Measurements from ENCODE around the gene DHDDS. TPM values are rescaled to one million over a fixed set of nuclear protein-coding genes. Genes with fewer than 3 reads are reported as not detected.

The DHDDS gene
- total RNA-seq, 2 donors from 2014 or later, result 55.7 to 56.6 TPM

DNA sequence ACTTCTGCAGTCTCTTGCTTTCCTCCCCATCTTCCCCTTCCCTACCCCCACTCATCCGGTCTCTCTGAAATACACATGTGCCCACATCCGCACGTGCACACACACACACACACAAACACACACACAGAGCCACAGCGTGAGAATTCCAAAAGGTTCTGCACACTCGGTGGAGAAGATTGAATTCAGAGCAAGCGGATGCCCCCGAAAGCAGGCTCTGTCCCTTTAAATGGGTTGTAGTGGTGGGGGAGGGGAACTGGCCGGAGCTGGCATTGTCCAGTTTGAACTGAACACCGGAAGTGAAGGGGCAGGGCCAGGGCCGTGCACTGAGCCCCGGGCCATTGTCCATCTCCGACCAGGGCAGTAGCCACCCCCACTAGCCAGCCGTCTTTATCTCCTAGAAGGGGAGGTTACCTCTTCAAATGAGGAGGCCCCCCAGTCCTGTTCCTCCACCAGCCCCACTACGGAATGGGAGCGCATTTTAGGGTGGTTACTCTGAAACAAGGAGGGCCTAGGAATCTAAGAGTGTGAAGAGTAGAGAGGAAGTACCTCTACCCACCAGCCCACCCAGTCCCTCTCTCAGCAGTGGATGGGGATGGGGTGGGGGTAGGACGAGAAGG lies 22.8 kb upstream of the DHDDS start:
- H3K9me3 Mint-ChIP-seq, result no peaks in the 10 kb centered on the region
- H3K4me1 Mint-ChIP-seq, result peaks cover 7% of the 10 kb centered on the region
- no peaks in the 10 kb centered on the region for H3K36me3 Mint-ChIP-seq (ENCODE audit: low read depth)
- peaks cover 50% of the 10 kb centered on the region for H3K27me3 Mint-ChIP-seq
- H3K27ac Mint-ChIP-seq, result no peak overlapping the region
- H3K4me3 Mint-ChIP-seq, result peak overlapping the region; percentile 30
- no peak for ATAC-seq (replicated peaks)

GRCh38 chr1:26410706-26411623 lies 21.2 kb upstream of the DHDDS start, which contains the start of gene LIN28A:
TSS of gene LIN28A (plus strand) at chr1:26410817. CDS start at chr1:26410892, 75 bp downstream.
- Mint-ChIP-seq H3K4me1 (peaks cover 7% of the 10 kb centered on the region), H3K27ac (no peak within 1 kb of the TSS), H3K9me3 (no peaks in the 10 kb centered on the region), H3K4me3 (no peak within 1 kb of the TSS), H3K36me3 (ENCODE audit: low read depth) (no peaks in the 10 kb centered on the region), H3K27me3 (peaks cover 55% of the 10 kb centered on the region)
- no peak for ATAC-seq (replicated peaks)

- Mint-ChIP-seq H3K4me3 (no peak overlapping the region), H3K4me1 (peaks cover 7% of the 10 kb centered on the region), H3K9me3 (no peaks in the 10 kb centered on the region), H3K36me3 (ENCODE audit: low read depth) (no peaks in the 10 kb centered on the region), H3K27me3 (peaks cover 50% of the 10 kb centered on the region), H3K27ac (no peak overlapping the region)
- ATAC-seq (replicated peaks), result no peak
Measured at GRCh38 chr1:26411624-26412074, 20.5 kb upstream of the DHDDS start.

DNA sequence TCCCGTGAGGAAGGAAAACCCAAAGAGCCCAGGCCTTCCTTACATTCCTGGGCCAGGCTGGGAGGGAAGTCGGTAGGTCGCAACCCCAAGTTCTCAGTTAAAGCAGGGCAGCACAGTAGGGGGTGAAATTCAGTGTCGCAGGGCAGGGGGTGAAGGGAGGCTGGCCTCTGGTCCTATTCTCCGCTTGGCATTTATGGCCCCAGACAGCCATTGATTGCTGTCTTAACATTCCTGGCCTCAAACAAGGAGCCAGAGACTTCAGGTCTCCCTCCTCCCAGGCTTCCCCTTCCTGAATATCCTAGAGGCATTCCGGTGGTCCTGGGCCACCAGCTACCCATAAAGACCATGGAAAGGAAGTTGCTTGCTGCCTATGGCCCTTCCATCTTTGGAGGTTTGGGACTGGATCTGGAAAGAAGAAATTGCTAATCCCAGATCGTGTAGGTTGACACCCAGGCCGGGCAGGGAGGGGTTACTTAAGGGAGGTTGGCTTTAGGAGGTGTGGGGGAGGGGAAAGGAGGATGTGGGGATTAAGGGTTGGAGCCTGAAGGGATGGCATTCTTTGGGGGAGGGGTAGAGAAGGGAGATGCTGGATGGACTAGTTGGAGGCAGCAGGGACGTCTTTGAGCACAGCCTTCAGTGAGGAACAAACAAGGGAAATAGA lies 19.8 kb upstream of the DHDDS start:
- Mint-ChIP-seq H3K4me3 (no peak overlapping the region), H3K9me3 (no peaks in the 10 kb centered on the region), H3K36me3 (ENCODE audit: low read depth) (no peaks in the 10 kb centered on the region), H3K27me3 (peaks cover 50% of the 10 kb centered on the region), H3K4me1 (peaks cover 7% of the 10 kb centered on the region), H3K27ac (no peak overlapping the region)
- no peak for ATAC-seq (replicated peaks)

DNA sequence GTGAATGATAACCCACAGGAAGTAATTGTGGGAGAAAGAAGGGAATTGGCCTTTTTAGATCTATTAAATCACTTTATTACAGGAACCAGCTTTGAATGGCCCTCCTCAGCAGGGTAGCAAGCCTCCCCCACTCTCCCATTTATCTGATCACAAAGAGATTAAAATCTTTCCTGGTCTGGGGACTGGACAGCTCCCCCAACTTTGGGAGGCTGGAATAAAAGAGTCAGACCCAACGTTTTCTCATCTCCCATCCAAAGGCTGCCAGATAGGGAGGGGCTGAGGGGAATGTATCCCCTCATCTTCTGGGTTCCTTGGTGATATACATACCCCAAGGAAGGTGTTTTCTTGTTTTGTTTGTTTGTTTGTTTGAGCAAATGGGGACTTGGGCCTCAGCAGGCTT lies 19.1 kb upstream of the DHDDS start:
- Mint-ChIP-seq H3K4me3 (no peak overlapping the region), H3K9me3 (no peaks in the 10 kb centered on the region), H3K36me3 (ENCODE audit: low read depth) (no peaks in the 10 kb centered on the region), H3K27ac (no peak overlapping the region), H3K4me1 (peaks cover 7% of the 10 kb centered on the region), H3K27me3 (peaks cover 50% of the 10 kb centered on the region)
- ATAC-seq (replicated peaks), result no peak

GRCh38 chr1:26417111-26417759 lies 14.9 kb upstream of the DHDDS start:
- Mint-ChIP-seq H3K36me3 (ENCODE audit: low read depth) (no peaks in the 10 kb centered on the region), H3K27ac (no peak overlapping the region), H3K9me3 (no peaks in the 10 kb centered on the region), H3K4me1 (no peaks in the 10 kb centered on the region), H3K27me3 (peaks cover 29% of the 10 kb centered on the region), H3K4me3 (no peak overlapping the region)
- peak; percentile 100 for ATAC-seq (replicated peaks)

- Mint-ChIP-seq H3K4me3 (no peak overlapping the region), H3K27ac (no peak overlapping the region), H3K36me3 (ENCODE audit: low read depth) (no peaks in the 10 kb centered on the region), H3K4me1 (no peaks in the 10 kb centered on the region), H3K9me3 (no peaks in the 10 kb centered on the region), H3K27me3 (peaks cover 16% of the 10 kb centered on the region)
- ATAC-seq (replicated peaks), result no peak
Measured at GRCh38 chr1:26418865-26419349, 13.2 kb upstream of the DHDDS start.

- H3K27me3 Mint-ChIP-seq, result peaks cover 10% of the 10 kb centered on the region
- H3K27ac Mint-ChIP-seq, result no peak overlapping the region
- H3K36me3 Mint-ChIP-seq (ENCODE audit: low read depth), result no peaks in the 10 kb centered on the region
- no peaks in the 10 kb centered on the region for H3K9me3 Mint-ChIP-seq
- no peaks in the 10 kb centered on the region for H3K4me1 Mint-ChIP-seq
- ATAC-seq (replicated peaks), result no peak
- H3K4me3 Mint-ChIP-seq, result no peak overlapping the region
Measured at GRCh38 chr1:26419494-26419893, 12.6 kb upstream of the DHDDS start.

DNA sequence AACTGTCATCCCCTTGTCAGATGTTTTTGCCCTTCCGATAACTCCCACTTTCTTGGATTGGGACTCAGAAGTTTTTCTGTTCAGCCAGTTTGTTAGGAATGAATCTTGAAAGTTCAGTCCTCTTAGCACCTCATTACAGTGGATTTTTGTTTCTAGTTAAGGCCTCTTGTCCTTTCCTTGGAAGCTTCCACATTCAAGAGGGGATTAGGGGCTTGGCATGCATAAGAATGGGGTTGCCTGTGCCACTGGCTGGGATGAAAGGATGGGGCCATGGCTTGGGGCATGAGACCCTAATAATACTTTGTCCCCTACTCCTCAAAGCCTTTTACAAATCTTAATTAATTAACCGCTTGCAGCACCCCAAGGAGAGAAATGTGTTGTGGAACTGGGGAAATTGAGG lies 2.4 kb upstream of the DHDDS start:
- Mint-ChIP-seq H3K27me3 (peaks cover 7% of the 10 kb centered on the region), H3K4me3 (no peak overlapping the region), H3K36me3 (ENCODE audit: low read depth) (peaks cover 16% of the 10 kb centered on the region), H3K9me3 (no peaks in the 10 kb centered on the region), H3K4me1 (peaks cover 10% of the 10 kb centered on the region), H3K27ac (no peak overlapping the region)
- no peak for ATAC-seq (replicated peaks)

DNA sequence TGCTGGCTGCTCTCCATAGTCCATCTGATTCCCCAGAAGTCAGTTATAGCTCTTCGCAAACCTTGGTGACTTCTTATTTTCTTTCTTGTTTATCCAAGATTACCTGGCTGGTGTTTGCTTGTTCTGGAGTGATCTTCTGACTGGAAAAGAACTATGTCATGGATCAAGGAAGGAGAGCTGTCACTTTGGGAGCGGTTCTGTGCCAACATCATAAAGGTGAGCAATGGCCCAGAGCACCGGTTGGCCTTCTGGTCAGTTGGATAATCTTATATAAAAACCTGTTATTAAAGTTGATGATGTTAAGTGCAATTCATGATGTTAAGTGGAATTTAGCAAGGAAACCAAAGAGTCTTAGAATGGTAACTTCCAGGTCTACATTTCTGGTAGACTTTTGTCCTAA lies 672 bp downstream of the DHDDS start:
- peaks cover 45% of the 10 kb centered on the region for H3K36me3 Mint-ChIP-seq (ENCODE audit: low read depth)
- H3K27ac Mint-ChIP-seq, result peak overlapping the region; percentile 92
- no peaks in the 10 kb centered on the region for H3K9me3 Mint-ChIP-seq
- no peak for ATAC-seq (replicated peaks)
- H3K4me3 Mint-ChIP-seq, result peak overlapping the region; percentile 92
- H3K4me1 Mint-ChIP-seq, result peaks cover 10% of the 10 kb centered on the region
- H3K27me3 Mint-ChIP-seq, result peaks cover 3% of the 10 kb centered on the region

- Mint-ChIP-seq H3K4me3 (peak overlapping the region; percentile 92), H3K36me3 (ENCODE audit: low read depth) (peaks cover 59% of the 10 kb centered on the region), H3K27me3 (peaks cover 3% of the 10 kb centered on the region), H3K9me3 (no peaks in the 10 kb centered on the region), H3K4me1 (peaks cover 10% of the 10 kb centered on the region), H3K27ac (peak overlapping the region; percentile 26)
- ATAC-seq (replicated peaks), result no peak
Measured at GRCh38 chr1:26434161-26434752, 2.1 kb downstream of the DHDDS start.

DNA sequence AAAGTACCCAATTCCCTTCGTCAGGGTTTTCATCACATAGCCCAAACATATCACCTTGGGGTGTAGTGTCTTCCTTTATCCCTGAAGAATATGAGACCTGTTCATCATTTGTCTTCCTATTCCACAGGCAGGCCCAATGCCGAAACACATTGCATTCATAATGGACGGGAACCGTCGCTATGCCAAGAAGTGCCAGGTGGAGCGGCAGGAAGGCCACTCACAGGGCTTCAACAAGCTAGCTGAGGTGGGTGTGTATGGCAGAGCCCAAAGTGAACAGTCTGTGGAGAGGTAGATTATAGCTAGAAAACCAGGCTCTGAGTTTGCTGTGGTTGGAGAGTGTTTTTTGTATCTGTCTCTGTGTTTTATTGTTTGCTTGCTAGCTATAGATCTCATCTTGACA lies 5.9 kb downstream of the DHDDS start:
- H3K4me3 Mint-ChIP-seq, result no peak overlapping the region
- H3K4me1 Mint-ChIP-seq, result peaks cover 5% of the 10 kb centered on the region

GRCh38 chr1:26440259-26440658 lies 8.1 kb downstream of the DHDDS start:
- peaks cover 98% of the 10 kb centered on the region for H3K36me3 Mint-ChIP-seq (ENCODE audit: low read depth)
- no peak overlapping the region for H3K4me3 Mint-ChIP-seq
- H3K27ac Mint-ChIP-seq, result no peak overlapping the region
- no peak for ATAC-seq (replicated peaks)
- no peaks in the 10 kb centered on the region for H3K9me3 Mint-ChIP-seq
- no peaks in the 10 kb centered on the region for H3K27me3 Mint-ChIP-seq
- no peaks in the 10 kb centered on the region for H3K4me1 Mint-ChIP-seq

More for the DNA sequence above, 5.9 kb downstream of the DHDDS start:
- H3K27ac Mint-ChIP-seq, result no peak overlapping the region
- ATAC-seq (replicated peaks), result no peak
- H3K36me3 Mint-ChIP-seq (ENCODE audit: low read depth), result peaks cover 90% of the 10 kb centered on the region
- H3K27me3 Mint-ChIP-seq, result no peaks in the 10 kb centered on the region
- no peaks in the 10 kb centered on the region for H3K9me3 Mint-ChIP-seq

DNA sequence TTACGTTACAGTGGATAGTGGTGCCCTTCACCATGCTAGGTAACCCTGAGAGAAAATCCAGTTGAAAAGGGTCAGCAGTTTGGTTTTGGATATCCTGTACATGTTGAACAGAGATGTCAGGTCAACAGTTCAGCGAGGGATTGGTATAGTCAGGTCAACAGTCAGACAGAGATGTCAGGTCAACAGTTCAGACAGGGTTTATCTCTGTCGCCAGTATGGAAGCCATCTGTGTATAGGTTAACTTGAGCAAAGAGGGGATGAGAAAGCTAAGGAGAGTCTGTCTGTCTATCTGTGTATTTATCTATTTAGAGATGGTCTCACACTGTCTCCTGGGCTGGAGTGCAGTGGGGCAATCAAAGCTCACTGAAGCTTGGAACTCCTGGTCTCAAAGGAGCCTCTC lies 17.7 kb downstream of the DHDDS start:
- Mint-ChIP-seq H3K36me3 (ENCODE audit: low read depth) (peaks cover 96% of the 10 kb centered on the region), H3K9me3 (no peaks in the 10 kb centered on the region), H3K27me3 (no peaks in the 10 kb centered on the region), H3K4me1 (no peaks in the 10 kb centered on the region), H3K4me3 (no peak overlapping the region), H3K27ac (no peak overlapping the region)
- ATAC-seq (replicated peaks), result no peak

Measured in activated T-helper 17 cell treated with anti-CD3 and anti-CD28 coated beads, Interleukin-2, amount 50 U/mL, for 72 hours (primary cell).